Memory B cell (primary cell): Measurements from ENCODE around the gene GRHL3.

ENCODE experiments used
- ATAC-seq: fragments of 150-1000 bp; cut with Tn5 transposase; 2 replicates; pipeline ENCODE4 v1.10.0; 2021; ENCODE audit warnings: low read depth, mild to moderate bottlenecking, moderate library complexity
- DNase-seq, 2 donors: peaks; one replicate each; pipeline ENCODE4 v3.0.0; 2022; ENCODE audit warnings: low spot score in 2 of 2
- H3K27ac Mint-ChIP-seq: one replicate; pipeline ENCODE4 v1.8.0; 2022; ENCODE audit warnings: mild to moderate bottlenecking, moderate library complexity, mixed read lengths
- H3K27me3 Mint-ChIP-seq: one replicate; pipeline ENCODE4 v1.8.0; 2022; ENCODE audit warnings: mixed read lengths
- H3K36me3 Mint-ChIP-seq: one replicate; pipeline ENCODE4 v1.8.0; 2022; ENCODE audit warnings: mild to moderate bottlenecking, mixed read lengths
- H3K4me1 Mint-ChIP-seq: one replicate; pipeline ENCODE4 v1.8.0; 2022; ENCODE audit warnings: mixed read lengths
- H3K4me3 Mint-ChIP-seq: one replicate; pipeline ENCODE4 v1.8.0; 2022; ENCODE audit warnings: mild to moderate bottlenecking, moderate library complexity, mixed read lengths
- H3K9me3 Mint-ChIP-seq: one replicate; pipeline ENCODE4 v1.8.0; 2022; ENCODE audit warnings: mixed read lengths

The GRHL3 gene

GRCh38 chr1:24317956-24318614 is 1.1 kb upstream of the GRHL3 start:
- no peaks in the 10 kb centered on the region for H3K36me3 Mint-ChIP-seq
- no peak overlapping the region for H3K4me3 Mint-ChIP-seq
- no peak for DNase-seq
- H3K9me3 Mint-ChIP-seq: no peaks in the 10 kb centered on the region
- H3K4me1 Mint-ChIP-seq: peaks cover 19% of the 10 kb centered on the region
- no peak for ATAC-seq
- peaks cover 15% of the 10 kb centered on the region for H3K27me3 Mint-ChIP-seq
- no peak overlapping the region for H3K27ac Mint-ChIP-seq

GRCh38 chr1:24318615-24319311 is 394 bp upstream of the GRHL3 start:
- H3K27ac Mint-ChIP-seq: no peak overlapping the region
- peak overlapping the region; percentile 17 for H3K4me3 Mint-ChIP-seq
- ATAC-seq (peak; percentile 14), DNase-seq (no peak)
- no peaks in the 10 kb centered on the region for H3K9me3 Mint-ChIP-seq
- peaks cover 19% of the 10 kb centered on the region for H3K4me1 Mint-ChIP-seq
- H3K36me3 Mint-ChIP-seq: no peaks in the 10 kb centered on the region
- peaks cover 15% of the 10 kb centered on the region for H3K27me3 Mint-ChIP-seq

- Mint-ChIP-seq H3K27me3 (peaks cover 15% of the 10 kb centered on the region), H3K9me3 (no peaks in the 10 kb centered on the region), H3K36me3 (no peaks in the 10 kb centered on the region), H3K4me1 (peaks cover 19% of the 10 kb centered on the region), H3K4me3 (no peak overlapping the region), H3K27ac (no peak overlapping the region)
- no peak for ATAC-seq
- DNase-seq: no peak
Observed at GRCh38 chr1:24319962-24320361, 805 bp downstream of the GRHL3 start.

- H3K27ac Mint-ChIP-seq: no peak overlapping the region
- no peaks in the 10 kb centered on the region for H3K9me3 Mint-ChIP-seq
- ATAC-seq (no peak), DNase-seq (no peak)
- peaks cover 19% of the 10 kb centered on the region for H3K4me1 Mint-ChIP-seq
- H3K4me3 Mint-ChIP-seq: no peak overlapping the region
- no peaks in the 10 kb centered on the region for H3K36me3 Mint-ChIP-seq
- H3K27me3 Mint-ChIP-seq: peaks cover 15% of the 10 kb centered on the region
Observed at GRCh38 chr1:24321126-24321525, 2.0 kb downstream of the GRHL3 start.

- Mint-ChIP-seq H3K27me3 (peaks cover 15% of the 10 kb centered on the region), H3K4me1 (peaks cover 19% of the 10 kb centered on the region), H3K27ac (peak overlapping the region; percentile 24), H3K4me3 (peak overlapping the region; percentile 88), H3K36me3 (no peaks in the 10 kb centered on the region), H3K9me3 (no peaks in the 10 kb centered on the region)
- ATAC-seq (peak; percentile 78), DNase-seq (peak; percentile 27 to 49)
Observed at GRCh38 chr1:24321697-24322469, 2.7 kb downstream of the GRHL3 start.

GRCh38 chr1:24322470-24323177 is 3.5 kb downstream of the GRHL3 start:
- ATAC-seq (peak; percentile 18), DNase-seq (no peak)
- Mint-ChIP-seq H3K27ac (peak overlapping the region; percentile 24), H3K36me3 (no peaks in the 10 kb centered on the region), H3K4me1 (peaks cover 19% of the 10 kb centered on the region), H3K9me3 (no peaks in the 10 kb centered on the region), H3K4me3 (peak overlapping the region; percentile 88), H3K27me3 (peaks cover 15% of the 10 kb centered on the region)

GRCh38 chr1:24323281-24323680 is 4.1 kb downstream of the GRHL3 start:
- H3K27me3 Mint-ChIP-seq: peaks cover 15% of the 10 kb centered on the region
- peaks cover 18% of the 10 kb centered on the region for H3K4me1 Mint-ChIP-seq
- H3K27ac Mint-ChIP-seq: no peak overlapping the region
- no peak for ATAC-seq
- H3K4me3 Mint-ChIP-seq: no peak overlapping the region
- no peaks in the 10 kb centered on the region for H3K9me3 Mint-ChIP-seq
- no peaks in the 10 kb centered on the region for H3K36me3 Mint-ChIP-seq
- DNase-seq: no peak

DNA sequence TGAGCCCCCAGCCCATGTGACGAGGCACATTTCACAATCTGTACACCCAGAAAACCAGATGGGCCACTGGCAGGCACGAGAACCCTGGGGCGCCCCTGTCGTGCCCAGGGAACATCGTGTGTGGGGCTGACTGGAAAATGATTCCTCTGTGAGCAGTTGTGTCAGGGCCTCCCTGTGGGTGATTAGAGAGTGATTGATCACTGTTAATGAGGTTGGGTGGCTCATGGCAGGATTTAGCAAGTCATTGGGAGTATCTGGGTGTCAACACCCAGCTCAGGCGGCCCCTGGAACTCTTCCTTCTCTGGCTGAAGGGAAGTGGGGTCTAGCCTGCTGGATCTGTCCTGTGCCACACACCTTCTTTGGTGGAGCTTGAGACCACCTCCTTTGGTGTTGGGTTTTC is 5.7 kb downstream of the GRHL3 start:
- no peak overlapping the region for H3K27ac Mint-ChIP-seq
- DNase-seq (no peak), ATAC-seq (no peak)
- H3K4me1 Mint-ChIP-seq: peaks cover 6% of the 10 kb centered on the region
- H3K27me3 Mint-ChIP-seq: peaks cover 11% of the 10 kb centered on the region
- H3K9me3 Mint-ChIP-seq: no peaks in the 10 kb centered on the region
- no peaks in the 10 kb centered on the region for H3K36me3 Mint-ChIP-seq
- no peak overlapping the region for H3K4me3 Mint-ChIP-seq

DNA sequence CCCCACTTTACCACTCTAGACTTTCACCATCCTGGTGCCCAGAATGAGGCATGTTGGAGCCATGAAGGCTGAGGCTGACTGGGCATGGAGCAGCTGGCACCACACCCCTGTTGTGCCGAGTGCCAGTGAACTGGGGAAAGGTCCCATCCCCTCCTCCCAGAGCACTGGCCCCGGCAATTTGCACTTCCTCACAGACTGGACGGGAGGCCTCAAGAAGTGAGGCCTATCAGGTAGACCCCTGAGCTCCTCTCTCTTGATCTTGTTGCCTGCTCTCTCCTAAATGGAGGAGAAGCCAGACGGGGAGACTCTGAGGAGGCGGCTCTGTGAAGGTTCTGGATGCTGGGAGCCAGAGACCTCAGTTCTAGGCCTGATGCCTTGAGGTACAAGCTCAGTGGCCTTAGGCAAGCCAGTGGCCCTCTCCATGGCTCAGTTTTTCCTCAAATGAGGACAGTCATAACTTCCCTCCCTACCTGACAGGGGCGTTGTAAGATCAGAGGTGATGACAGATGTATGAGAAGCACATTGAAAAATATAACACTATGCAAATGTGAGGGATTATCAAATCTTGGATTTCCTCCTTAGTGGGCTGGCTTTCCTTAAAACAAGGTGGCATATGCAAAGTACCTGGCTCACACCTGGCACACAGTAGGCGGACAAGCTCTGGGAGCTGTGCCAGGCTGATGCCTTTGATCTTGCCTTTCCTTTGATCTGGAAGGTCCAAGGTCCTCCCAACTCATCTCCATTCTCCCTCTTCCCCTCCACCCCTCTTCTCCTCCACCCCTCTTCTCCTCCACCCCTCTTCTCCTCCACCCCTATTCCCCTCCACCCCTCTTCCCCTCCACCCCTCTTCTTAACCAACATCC is 6.7 kb downstream of the GRHL3 start:
- H3K4me1 Mint-ChIP-seq: peaks cover 6% of the 10 kb centered on the region
- no peak for ATAC-seq
- DNase-seq: no peak

DNA sequence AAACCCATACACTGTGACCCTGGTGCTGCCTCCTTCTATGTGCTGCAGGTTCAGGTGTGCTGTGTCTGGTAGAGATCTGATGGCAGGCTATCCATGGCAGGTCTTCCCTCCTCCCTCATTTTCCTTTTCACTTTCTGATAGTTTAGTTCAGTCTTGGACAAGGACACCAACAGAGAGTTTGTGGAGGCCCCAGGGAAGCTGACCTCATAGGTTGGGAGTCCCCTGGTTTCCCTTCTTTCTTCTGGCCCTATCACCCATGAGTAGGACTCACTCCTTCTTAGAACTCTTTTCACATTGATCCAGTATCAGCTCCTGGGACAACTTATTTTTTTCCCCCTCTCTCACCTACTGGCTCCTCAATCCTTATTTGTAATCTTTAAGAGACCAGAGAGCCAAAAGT is 8.3 kb downstream of the GRHL3 start:
- Mint-ChIP-seq H3K27me3 (peaks cover 4% of the 10 kb centered on the region), H3K9me3 (no peaks in the 10 kb centered on the region), H3K4me1 (peaks cover 6% of the 10 kb centered on the region), H3K36me3 (no peaks in the 10 kb centered on the region), H3K27ac (no peak overlapping the region), H3K4me3 (no peak overlapping the region)
- ATAC-seq (no peak), DNase-seq (no peak)

More for the DNA sequence above, 6.7 kb downstream of the GRHL3 start:
- Mint-ChIP-seq H3K4me3 (no peak overlapping the region), H3K27me3 (peaks cover 4% of the 10 kb centered on the region), H3K36me3 (no peaks in the 10 kb centered on the region), H3K27ac (no peak overlapping the region), H3K9me3 (no peaks in the 10 kb centered on the region)

- H3K9me3 Mint-ChIP-seq: no peaks in the 10 kb centered on the region
- no peak overlapping the region for H3K4me3 Mint-ChIP-seq
- no peaks in the 10 kb centered on the region for H3K36me3 Mint-ChIP-seq
- ATAC-seq (no peak), DNase-seq (no peak)
- peaks cover 2% of the 10 kb centered on the region for H3K4me1 Mint-ChIP-seq
- peaks cover 4% of the 10 kb centered on the region for H3K27me3 Mint-ChIP-seq
- no peak overlapping the region for H3K27ac Mint-ChIP-seq
Observed at GRCh38 chr1:24327891-24328290, 8.7 kb downstream of the GRHL3 start.

- H3K4me3 Mint-ChIP-seq: no peak overlapping the region
- H3K27me3 Mint-ChIP-seq: peaks cover 6% of the 10 kb centered on the region
- H3K4me1 Mint-ChIP-seq: no peaks in the 10 kb centered on the region
- no peak overlapping the region for H3K27ac Mint-ChIP-seq
- DNase-seq (no peak), ATAC-seq (no peak)
- H3K36me3 Mint-ChIP-seq: no peaks in the 10 kb centered on the region
- H3K9me3 Mint-ChIP-seq: no peaks in the 10 kb centered on the region
Observed at GRCh38 chr1:24329331-24329730, 10.2 kb downstream of the GRHL3 start.

DNA sequence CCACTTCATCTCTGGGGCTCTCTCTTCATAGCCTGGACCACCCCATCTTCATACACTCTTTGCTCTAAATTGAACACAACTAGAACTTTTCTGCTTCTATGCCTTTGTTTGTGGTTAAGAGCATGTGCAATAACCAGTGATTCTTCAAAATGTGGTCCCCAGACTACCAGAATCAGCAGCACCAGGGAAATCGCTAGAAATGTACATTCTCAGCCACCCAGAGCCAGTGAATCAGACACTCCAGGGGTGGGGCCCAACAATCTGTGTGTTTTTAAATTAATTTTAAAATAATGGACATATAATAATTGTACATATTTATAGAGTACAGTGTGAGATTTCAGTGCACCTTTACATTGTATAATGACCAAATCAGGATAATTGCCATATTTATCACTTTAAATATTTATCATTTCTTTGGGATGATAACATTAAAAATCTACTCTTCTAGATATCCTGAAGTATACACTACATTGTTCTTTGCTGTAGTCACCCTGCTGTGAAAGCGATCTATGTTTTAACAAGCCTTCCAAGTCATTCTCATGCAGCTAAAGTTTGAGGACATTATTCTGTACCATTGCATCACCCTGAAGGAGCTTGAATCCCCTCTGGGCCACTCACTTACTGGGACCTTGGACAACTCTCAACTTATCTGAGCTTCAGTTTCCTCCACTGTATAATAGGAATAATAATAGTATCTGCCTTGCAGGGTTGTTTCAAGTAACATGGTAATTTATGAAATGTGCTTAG is 10.8 kb downstream of the GRHL3 start:
- DNase-seq: no peak
- Mint-ChIP-seq H3K27ac (no peak overlapping the region), H3K36me3 (no peaks in the 10 kb centered on the region), H3K9me3 (no peaks in the 10 kb centered on the region), H3K4me1 (no peaks in the 10 kb centered on the region), H3K4me3 (no peak overlapping the region), H3K27me3 (peaks cover 6% of the 10 kb centered on the region)
- no peak for ATAC-seq
